Measurements from ENCODE around the gene BCAT1.
"Not testable (repeated sequence)": the region's sequence is repeated elsewhere in the genome, so short reads cannot be mapped to it uniquely, and the experiment has no call there.

Gene BCAT1

GRCh38 chr12:24956351-24956750, 7.5 kb upstream of the BCAT1 start:
- not testable (repeated sequence) for DNase-seq

- DNase-seq: no peak
Measured at GRCh38 chr12:24955853-24956252, 7.0 kb upstream of the BCAT1 start.

DNA sequence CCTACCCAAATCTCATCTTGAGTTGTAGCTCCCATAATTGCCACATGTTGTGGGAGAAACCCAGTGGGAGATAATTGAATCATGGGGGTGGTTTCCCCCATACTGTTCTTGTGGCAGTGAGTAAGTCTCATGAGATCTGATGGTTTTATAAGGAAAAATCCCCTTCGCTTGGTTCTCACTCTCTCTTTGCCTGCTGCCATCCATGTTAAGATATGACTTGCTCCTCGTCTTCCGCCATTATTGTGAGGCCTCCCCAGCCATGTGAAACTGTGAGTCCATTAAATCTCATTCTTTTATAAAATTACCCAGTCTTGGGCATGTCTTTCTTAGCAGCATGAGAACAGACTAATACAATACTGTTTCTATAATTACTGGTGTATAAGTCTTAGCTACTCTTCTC, 6.5 kb upstream of the BCAT1 start:
- no peak for DNase-seq

DNA sequence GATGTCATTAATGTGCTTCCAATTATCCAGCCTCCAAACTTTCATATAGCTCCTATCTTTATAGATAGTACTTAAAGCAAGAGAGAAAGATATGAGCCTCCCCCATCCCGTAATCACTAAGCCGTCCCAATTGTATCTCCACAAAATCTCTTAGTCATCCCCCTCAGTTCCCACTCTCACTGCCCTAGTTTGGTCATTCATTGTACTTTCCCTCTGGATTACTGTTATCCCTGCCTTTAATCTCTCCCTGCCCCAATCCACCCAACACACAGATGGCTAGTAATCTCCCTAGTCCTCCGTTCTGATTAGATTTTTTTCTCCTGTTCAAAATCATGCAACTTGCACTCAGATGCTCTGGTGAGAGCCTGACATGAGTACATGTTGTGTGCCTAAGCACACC, 5.4 kb upstream of the BCAT1 start:
- no peak for DNase-seq

DNA sequence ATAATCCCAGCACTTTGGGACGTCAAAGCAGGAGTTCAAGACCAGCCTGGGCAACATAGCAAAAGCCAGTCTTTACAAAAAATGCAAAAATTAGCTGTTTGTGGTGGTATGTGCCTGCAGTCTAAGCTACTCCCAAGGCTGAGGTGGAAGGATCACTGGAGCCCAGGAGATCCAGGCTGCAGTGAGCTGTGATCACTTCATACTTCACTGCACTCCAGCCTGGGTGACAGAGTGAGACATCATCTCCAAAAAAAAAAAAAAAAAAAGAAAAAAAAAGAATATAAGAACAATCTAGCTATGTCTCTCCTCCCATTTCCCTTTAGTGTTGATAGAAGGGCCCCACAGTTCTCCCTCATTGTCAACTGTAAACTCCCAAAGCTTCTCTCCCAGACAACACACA, 3.5 kb upstream of the BCAT1 start:
- DNase-seq: no peak

DNA sequence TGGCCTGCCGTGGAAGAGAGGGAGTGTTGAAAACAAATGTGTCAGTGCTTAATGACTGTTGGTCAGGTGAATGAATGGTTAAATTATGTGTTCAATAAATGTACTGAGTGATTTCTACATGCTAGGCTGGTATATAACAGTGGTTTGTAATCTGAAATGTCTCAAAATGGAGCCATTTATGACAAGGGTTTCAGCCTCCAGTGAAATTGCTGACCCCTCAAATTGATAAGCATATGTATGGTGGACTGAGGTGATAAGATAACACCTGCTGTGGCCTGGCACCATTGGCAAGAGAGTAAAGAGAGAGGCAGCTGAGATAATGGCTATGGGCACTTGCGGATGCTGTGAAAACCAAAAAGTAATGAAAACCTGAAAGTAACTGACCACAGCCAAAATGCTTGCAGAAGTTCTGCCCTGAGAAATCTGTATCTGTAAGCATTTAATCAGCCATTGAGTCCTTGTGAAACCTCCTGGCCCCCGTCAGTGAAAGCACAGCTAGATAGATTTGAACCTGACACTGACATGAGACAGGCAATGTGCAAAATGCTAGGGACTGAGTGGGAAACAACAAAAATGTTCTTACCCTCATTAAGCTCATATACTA, 1.4 kb upstream of the BCAT1 start:
- no peak for DNase-seq

DNA sequence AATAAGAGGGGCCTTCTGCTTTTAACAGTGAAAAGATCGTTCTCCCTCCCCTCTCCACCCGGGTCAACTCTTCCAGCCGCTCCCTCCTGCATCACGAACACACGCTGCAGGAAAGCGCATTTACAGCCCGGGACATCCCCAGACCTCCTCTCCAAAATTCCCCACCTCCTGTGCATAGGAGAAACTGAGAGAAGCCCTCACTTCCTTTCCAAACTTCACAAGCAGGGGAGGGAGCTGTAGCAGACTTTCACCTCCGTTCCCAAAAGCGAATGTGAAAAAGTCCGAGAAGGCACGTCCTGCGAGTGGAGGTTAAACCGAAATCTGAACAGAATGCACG, 513 bp downstream of the BCAT1 start:
- no peak for DNase-seq

GRCh38 chr12:24947541-24948419, 1.1 kb downstream of the BCAT1 start:
- no peak for DNase-seq

DNA sequence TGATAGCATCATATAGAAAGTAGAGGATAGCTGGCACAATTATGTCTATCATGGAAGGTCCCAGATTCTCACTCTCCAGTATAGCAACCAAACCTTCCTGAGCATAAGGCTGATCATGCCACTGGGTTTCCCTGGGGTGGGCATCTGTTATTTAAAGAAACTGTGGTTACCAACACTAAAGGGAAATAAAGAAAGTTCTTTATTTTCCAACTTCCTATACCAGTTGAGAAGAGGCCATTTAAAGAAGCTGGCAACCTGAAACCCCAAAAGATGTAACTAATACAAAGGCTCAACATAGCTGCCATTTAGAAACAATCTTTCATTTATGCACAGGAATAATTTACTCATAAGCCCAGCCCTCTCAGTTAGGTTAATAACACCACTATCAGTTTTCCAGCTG, 3.1 kb downstream of the BCAT1 start:
- no peak for DNase-seq

GRCh38 chr12:24945039-24945438, 3.9 kb downstream of the BCAT1 start:
- no peak for DNase-seq

- DNase-seq: no peak
Measured at GRCh38 chr12:24944601-24944975, 4.3 kb downstream of the BCAT1 start.

- no peak for DNase-seq
Measured at GRCh38 chr12:24943947-24944600, 4.8 kb downstream of the BCAT1 start.

GRCh38 chr12:24940157-24940556, 8.7 kb downstream of the BCAT1 start:
- DNase-seq: no peak

DNA sequence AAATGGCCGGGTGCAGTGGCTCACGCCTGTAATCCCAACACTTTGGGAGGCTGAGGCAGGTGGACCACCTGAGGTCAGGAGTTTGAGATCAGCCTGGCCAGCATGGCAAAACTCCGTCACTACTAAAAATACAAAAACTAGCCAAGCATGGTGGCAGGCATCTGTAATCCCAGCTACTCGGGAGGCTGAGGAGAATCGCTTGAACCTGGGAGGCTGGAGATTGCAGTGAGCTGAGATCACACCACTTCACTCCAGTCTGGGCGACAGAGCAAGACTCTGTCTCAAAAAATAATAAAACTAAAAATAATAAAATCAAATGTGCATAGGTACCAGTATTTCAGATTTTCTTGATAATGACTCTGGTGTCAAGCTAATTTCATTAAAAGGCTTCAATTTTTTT, 9.3 kb downstream of the BCAT1 start:
- DNase-seq: not testable (repeated sequence)

DNA sequence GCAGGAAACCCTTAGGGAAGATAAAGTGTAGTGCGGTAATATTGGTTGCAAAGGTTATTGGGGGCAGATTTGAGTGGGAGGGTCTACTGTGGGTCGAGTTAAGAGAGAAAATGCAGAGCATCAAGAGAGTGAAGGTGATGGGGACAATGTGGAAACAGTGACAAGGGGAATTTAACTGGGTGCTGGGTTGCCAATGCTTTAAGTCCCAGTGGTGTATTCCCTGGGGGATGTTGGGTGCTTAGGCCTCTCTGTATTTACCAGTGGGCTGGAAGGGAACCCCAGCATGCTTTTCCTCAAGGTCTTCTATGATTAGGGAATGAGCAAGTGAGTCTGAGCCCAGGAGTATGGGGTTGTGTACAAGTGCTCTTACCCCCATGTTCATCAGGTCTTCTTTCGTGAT, 10.6 kb downstream of the BCAT1 start:
- DNase-seq: no peak

DNA sequence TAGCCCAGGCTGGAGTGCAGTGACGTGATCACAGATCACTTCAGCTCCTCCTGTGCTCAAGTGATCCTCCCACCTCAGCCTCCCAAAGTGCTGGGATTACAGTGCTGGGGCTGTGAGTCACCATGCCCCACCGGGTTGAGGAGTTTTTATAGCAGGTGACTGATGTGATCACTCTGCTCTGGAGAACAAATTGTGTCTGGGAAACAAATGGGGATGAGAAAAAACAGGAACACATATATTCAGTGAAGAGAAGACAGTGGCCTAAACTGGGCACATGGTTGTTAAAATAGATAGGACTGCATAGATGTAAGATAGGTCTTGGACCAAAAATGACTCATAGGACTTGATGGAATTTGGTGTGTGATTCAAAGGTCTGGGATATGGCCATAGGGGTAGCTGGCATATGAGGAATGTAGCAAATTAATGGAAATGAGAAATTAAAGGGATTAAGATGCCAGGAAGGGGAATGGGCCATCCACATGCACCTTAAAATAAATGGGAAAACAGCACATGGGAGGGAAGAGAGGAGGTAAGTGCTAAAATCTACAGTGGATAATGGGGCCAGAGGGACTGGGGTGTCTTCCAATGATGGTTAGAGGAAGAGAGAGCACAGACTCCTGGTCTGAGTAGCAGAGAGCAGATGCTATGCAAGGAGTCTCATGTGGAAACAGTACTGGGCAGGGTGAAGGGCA, 11.2 kb downstream of the BCAT1 start:
- DNase-seq: no peak

DNA sequence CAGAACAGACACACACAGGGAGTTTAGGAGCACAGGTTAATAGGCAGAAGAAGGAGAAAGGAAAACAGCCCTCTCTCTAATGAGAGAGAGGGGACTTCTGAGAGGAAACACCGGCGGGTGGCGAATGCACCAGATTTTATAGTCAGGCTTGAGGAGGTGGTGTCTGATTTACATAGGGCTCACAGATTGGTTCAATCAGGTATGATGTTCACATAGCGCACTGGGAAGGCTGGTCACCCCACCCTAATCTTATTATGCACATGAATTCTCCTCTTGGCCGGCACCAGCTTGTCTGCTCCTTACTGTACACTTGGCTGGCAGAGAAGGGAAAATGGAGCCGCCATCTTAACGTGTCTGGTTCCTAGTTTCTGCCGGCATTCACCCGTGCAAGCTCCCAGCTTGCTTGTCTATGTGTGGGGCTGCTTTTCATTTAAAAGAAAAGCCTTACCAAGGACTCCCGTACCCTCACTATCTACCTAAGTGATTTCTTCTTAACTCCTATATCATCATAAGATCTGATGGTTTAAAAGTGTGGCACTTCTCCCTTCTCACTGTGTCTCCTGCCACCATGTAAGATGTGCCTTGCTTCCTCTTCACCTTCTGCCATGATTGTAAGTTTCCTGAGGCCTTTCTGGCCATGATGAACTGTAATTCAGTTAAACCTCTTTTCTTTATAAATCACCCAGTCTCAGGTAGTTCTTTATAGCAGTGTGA, 15.1 kb downstream of the BCAT1 start:
- no peak for DNase-seq

GRCh38 chr12:24931666-24932405, 17.1 kb downstream of the BCAT1 start:
- DNase-seq: no peak

DNA sequence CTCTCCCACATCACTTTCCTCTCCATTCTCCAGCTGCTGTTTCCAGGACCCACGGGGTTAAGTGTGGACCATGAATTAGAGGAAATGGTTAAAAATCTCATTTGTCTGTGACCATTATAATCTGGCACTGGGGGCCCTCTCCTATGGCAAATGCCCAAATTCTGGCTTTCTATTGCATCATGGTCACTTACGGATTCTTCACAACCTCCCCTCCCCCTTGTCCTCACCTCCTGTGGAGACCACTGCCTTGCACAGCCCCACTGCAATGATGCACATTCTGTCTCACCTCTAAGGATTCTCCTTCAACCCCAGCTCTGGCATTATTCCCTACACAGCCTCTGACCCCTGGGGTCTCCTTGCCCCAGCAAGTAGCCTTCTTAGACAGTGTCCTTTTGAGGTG, 18.9 kb downstream of the BCAT1 start:
- DNase-seq: no peak

DNA sequence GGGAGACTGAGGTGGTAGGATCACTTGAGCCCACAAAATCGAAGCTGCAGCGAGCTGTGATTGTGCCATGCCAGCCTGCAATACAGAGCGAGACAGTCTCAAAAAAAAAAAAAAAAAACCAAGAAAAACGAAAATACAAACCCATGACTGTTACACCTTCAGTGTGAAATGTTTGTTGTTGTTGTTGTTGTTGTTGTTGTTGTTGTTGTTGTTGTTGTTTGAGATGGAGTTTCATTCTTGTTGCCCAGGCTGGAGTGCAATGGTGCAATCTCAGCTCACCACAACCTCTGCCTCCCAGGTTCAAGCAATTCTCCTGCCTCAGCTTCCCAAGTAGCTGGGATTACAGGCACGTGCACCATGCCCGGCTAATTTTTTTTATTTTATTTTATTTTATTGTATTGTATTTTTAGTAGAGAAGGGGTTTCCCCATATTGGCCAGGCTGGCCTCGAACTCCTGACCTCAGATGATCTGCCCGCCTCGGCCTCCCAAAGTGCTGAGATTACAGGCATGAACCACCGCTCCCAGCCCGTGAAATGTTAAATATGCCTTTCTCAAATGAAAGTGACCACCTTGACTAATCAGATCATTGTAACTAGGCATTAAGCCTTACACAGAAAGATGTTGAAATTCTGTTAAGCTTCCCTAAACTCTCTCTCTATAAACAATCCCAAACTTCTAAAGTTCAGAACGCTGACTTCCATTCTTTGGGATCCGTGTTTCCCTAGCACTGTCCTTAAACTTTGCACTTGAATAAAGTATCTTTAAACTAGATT, 20.2 kb downstream of the BCAT1 start:
- not testable (repeated sequence) for DNase-seq

GRCh38 chr12:24928131-24928530, 20.8 kb downstream of the BCAT1 start:
- DNase-seq: no peak
